ENCODE data around the gene MAML3.

- no peak for TF ChIP-seq POLR2AphosphoS5 (IDR thresholded peaks at IDR 0.05; ENCODE audit: low read depth, low read length)
- TF ChIP-seq POLR2A (IDR thresholded peaks at IDR 0.05; ENCODE audit: low read depth, low read length): no peak
Measured at GRCh38 chr4:139841464-139842195, 312.4 kb downstream of the MAML3 start.

Measured in GM12891 (cell line).